ENCODE data around the gene FBXO41.
A peak's percentile ranks its signal among the peaks of the same experiment; 100 is the strongest.

The FBXO41 gene

DNA sequence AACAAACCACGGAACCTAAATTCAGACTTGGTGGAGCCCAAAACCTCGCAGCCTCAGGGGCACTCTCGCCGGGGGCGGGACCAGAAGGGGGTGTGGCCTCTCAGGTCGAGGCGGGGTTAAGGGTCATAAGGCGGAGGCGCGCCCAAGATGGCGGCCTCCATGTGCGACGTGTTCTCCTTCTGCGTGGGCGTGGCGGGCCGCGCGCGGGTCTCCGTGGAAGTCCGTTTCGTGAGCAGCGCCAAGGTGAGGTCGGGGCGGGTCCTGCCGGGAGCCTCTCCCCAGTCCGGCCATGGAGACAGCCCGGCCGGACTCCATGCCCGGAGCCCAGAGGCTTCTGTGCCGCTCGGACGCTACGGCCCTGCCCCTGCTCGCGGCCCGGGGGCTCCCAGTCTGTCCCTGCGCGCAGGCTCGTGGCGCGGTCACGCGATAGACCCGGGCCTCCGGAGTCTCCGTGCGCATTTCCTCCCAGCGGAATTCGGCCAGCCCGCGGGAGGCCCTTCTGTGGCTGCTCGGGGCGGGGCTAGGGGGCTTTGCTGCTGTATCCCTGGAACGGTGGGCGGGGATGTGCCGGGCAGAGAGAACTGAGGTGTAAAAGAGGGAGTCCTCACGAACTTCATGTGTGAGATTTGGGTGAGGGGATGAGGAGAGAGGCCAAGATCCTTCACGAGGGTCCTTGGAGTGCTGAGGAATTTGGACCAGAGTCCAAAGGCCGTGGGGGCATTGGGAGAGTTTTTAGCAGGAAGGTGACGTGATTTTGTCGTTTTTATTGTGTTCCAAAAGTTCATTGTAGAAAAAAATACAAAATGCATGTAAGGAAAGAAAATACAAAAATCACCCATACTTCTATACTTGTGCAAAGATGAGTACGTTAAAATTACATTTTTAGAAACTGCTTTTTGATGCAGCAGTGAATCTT, 69.9 kb downstream of the FBXO41 start, which contains the start of gene SMYD5:
TSS of gene SMYD5 (plus strand) at position 126 of the 916 bp plus-strand sequence. CDS start at position 148, 22 bp downstream.
- DNase-seq (ENCODE audit: low spot score): peak; percentile 85

DNA sequence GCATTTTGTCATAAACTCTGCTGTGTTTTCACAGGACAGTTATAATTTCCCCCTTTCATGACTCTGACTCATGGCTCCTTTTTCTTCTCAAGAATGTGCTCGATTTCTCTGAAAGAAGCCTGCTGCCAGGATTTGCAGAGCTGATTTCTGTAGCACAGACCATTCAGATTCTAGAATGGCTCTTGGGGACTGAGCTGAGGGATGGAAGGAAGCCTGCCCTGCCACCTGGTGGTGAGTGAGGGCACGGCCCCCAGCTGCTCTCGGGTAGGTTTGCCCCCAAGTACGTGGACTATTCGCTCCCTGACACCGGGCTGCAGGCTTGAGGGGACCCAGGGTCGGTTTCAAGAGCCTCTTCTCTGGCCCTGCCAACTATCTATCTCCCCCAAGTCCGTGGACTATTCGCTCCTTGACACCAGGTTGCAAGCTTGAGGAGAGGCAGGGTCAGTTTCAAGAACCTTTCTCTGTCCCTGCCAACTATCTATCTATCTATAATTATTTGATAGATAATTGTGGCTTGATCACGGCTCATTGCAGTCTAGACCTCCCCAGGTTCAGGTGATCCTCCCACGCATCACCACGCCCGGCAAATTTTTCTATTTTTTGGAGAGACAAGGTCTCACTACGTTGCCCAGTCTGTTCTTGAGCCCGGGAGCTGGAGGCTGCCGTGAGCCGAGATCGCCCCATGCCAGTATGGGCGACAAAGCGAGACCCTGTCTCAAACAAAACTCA, 71.7 kb downstream of the FBXO41 start:
- peak; percentile 92 for DNase-seq (ENCODE audit: low spot score)

DNA sequence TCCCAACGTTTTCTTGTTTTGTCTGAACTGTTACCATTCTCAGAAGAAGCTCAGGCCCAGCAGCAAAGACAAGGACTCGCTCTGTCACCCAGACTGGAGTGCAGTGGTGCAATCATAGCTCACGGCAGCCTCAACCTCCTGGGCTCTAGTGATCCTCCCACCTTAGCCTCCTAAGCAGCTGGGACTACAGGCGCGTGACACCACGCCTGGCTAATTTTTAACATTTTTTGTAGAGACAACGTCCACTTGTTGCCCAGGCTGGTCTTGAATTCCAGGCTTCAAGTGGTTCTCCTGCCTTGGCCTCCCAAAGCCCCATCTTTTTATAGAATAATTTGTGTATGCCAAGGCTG, 72.2 kb downstream of the FBXO41 start:
- no peak for DNase-seq (ENCODE audit: low spot score)

DNA sequence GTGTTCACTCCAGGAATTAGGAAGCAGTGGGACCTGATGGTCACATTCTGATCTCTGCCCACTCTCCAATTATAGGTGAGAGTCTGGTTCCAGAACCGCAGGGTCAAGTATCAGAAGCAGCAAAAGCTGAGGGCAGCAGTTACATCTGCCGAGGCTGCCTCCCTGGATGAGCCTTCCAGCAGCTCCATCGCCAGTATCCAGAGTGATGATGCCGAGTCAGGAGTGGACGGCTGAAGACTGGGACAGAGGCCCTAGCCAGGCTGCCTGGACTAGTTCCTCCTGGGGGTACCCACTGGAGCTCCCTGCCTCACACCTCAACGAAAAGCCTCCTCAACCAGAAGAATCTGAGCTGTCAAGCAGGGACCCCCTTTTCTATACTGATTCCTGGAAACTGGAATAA, 73.6 kb downstream of the FBXO41 start:
- no peak for DNase-seq (ENCODE audit: low spot score)

DNA sequence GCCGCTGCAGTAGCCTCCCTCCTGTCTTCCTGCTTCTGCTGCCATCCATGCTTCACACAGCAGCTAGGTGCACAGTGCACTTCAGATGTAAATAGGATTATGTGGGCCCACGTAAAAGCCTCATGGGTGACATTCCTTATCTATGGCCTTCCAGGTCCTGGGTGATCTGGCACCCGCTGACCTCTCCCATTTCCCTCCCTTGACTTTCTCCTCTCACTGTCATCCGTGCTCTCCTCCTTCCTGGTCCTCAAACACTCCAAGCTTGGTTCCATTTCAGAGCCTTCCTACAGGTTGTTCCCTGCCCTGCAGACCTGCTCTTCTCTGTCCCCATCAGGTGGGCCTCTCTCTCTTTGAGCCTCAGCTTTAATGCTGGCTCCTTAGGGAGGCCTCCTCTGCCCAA, 74.3 kb downstream of the FBXO41 start:
- DNase-seq (ENCODE audit: low spot score): no peak

DNA sequence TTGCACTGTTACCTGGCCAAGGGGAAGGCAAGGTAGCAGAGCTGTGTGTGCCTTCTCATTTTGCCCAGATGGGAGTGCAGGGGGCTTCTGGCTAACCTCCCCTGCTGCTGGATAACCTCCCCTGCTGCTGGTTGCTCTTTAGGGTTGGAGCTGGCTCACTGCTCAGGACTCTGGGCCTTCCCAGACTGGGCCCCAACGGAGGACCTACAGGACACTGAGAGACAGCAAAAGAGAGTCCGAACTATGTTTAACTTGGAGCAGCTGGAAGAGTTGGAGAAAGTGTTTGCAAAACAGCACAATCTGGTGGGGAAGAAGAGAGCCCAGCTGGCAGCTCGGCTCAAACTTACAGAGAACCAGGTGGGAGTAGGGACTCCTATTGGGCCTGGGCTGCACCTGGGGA, 76.0 kb downstream of the FBXO41 start:
- DNase-seq (ENCODE audit: low spot score): no peak

DNA sequence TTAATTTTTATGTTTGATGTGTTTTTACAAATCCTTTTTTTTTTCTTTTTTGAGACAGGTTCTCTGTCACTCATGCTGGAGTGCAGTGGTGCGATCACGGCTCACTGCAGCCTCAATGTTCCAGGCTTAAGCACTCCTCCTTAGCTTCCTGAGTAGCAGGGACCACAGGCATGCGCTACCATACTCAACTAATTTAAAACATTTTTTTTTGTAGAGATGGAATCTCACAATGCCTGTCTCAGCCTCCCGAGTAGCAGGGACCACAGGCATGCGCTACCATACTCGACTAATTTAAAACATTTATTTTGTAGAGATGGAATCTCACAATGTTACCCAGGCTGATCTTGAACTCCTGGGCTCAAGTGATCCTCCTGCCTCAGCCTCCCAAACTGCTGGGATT, 78.7 kb downstream of the FBXO41 start:
- DNase-seq (ENCODE audit: low spot score): no peak

Data from HuH-7 (cell line).